ENCODE data around the gene TTLL11.
"Not testable (repeated sequence)": the region's sequence is repeated elsewhere in the genome, so short reads cannot be mapped to it uniquely, and the experiment has no call there.

TTLL11 gene

DNA sequence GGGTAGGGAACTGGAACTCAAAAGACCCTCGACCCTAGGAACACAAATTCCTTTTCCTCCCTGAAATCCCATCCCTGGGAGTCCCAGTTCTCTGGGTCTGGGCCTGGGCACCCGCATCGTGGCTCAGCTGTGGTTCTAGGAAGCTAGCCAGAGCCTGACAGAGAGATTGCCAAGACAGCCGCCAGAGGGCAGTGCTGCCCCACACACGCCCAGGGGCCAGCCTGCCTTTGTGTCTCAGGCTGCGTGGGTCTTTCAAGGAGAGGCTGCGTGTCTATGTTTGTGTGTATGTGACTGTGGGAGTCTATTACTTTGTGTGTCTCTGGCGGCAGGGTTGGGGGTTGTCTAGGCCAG is 32.0 kb upstream of the TTLL11 start:
- peak; percentile 62 for DNase-seq (ENCODE audit: low read depth)

DNA sequence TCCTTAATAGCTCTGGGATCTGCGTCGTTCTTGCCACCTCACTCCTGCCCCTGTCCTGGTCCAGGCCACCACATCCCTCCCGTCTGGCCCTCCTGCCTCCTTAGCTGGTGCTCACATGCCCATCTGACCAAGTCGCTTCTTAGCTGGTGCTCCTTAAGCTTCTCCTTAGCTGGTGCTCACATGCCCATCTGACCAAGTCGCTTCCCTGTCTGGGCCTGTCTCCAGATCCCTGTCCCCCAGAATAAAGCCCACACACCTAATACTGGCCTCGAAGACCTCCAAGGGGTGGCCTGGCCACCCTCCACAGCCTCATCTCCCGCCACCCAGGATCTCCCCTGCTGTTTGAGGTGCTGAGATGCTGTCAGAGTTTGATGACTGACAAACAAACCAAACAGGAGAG is 31.4 kb upstream of the TTLL11 start:
- no peak for DNase-seq (ENCODE audit: low read depth)

DNA sequence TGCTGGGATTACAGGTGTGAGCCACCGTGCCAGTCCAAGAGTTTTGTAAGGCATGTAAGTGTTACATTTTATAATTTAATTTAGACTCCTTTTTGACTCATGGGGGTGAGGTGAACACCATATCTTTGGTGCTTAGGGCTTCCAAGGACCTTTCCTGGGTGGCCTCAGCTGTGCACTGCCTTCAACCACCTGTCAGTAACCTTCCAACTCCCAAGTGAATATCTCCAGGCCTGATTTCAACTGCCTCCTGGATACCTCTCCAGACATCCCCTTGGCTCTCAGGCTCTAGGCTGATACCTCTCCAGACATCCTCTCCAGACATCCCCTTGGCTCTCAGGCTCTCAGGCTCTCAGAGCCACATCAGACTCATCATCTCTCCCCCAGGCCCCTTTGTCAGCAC is 30.9 kb upstream of the TTLL11 start:
- DNase-seq (ENCODE audit: low read depth) = no peak

- peak; percentile 55 for DNase-seq (ENCODE audit: low read depth)
These were observed 30.0 kb upstream of the TTLL11 start for GRCh38 chr9:122122903-122123632.

- no peak for DNase-seq (ENCODE audit: low read depth)
These were observed 29.4 kb upstream of the TTLL11 start for GRCh38 chr9:122122468-122122867.

- no peak for DNase-seq (ENCODE audit: low read depth)
These were observed 28.8 kb upstream of the TTLL11 start for GRCh38 chr9:122121931-122122330.

DNA sequence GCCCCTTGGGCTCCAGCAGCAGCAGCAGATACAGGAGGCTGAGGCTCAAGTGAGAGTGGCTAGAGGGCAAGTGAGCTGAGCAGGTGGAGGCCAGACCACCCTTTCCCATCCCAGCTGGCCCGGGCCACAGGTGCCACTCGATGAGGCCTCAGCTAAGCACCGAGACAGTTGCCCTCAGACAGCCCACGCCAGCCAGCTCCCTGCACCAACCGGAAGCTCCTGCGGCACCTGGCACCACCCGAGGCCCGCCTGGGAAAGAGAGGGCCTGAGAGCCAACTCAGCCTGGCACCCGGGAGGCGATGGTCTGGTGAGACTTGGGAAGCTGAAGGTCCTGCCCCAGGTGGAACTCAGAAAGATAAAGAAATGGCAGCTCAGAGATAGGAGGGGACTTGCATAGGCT is 28.3 kb upstream of the TTLL11 start:
- DNase-seq (ENCODE audit: low read depth) = no peak

DNA sequence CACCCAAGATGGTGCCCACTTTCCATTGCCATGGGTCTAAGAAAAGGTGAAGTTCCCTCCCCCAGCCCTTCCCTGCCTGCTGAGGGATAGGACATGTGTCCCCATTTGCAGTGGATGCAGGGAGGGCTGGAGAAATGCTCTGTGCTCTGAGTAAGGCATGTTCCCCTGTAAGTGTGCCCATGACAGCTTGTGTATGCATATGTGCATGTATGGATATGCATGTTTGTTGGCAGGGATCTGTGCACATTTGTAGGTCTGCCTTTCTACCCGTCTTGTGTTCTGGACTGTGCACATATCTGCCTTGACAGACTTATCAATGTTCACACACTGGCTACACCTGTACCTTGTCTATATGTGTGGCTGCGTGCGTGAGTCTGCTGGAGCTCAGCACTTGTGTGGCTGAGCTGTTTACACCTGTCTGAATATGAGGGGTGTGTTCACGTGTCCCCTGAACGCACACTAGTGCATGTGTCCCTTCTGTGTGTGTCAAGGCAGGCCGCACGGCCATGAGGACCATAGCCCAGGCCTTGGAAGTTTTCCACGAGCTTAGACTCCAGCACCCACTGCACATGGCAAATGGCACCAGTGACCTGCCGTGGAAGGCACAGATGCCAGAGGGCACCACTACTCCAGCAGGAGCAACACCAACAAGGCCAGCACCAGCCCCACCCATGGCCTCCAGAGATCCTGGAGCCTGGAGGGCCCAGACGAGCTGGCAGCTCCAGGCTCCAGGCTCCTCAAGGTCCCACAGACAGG is 27.4 kb upstream of the TTLL11 start:
- DNase-seq (ENCODE audit: low read depth) = no peak

DNA sequence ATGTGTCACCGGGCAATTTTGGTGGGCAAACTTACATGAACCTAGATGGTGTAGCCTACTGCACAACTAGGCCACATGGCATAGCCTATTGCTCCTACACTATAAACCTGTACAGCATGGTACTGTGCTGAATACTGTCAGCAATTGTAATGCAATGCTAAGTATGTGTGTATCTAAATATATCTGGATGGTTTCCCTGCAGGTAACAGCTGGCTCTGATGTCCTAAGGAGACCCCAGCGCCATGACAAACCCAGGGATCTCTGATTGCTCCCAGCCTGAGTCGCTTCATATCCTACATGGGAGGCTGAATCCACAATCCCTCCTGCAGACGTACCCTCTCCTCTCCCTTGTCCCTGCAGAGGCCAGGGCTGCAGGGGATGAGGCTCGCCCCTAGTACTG is 26.6 kb upstream of the TTLL11 start:
- no peak for DNase-seq (ENCODE audit: low read depth)

DNA sequence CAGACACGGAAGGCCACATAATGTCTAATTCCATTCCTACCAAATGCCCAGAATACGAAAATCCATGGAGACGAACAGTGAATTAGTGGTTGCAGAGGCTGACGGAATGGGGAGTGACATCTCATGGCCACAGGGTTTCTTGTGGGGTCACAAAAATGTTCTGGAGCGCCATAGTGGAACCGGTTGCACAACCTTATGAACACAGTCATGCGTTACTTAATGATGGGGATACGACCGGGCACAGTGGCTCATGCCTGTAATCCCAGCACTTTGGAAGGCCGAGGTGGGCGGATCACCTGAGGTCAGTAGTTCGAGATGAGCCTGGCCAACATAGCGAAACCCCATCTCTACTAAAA is 26.0 kb upstream of the TTLL11 start:
- no peak for DNase-seq (ENCODE audit: low read depth)

- DNase-seq (ENCODE audit: low read depth) = no peak
These were observed 25.4 kb upstream of the TTLL11 start for GRCh38 chr9:122118343-122119165.

DNA sequence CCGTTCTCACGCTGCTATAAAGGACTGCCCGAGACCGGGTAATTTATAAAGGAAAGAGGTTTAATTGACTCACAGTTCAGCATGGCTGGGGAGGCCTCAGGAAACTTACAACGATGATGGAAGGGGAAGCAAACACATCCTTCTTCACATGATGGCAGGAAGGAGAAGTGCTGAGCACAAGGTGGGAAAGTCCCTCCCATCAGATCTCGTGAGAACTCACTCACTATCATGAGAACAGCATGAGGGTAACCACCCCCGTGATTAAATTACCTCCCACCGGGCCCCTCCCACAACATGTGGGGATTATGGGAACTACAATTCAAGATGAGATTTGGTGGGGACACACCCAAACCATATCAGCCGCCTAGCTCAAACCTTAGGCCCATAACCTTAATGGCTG is 24.1 kb upstream of the TTLL11 start:
- DNase-seq (ENCODE audit: low read depth) = not testable (repeated sequence)

- DNase-seq (ENCODE audit: low read depth) = no peak
These were observed 23.5 kb upstream of the TTLL11 start for GRCh38 chr9:122116448-122117173.

- DNase-seq (ENCODE audit: low read depth) = no peak
These were observed 22.9 kb upstream of the TTLL11 start for GRCh38 chr9:122116040-122116439.

GRCh38 chr9:122115176-122116035 is 22.3 kb upstream of the TTLL11 start:
- no peak for DNase-seq (ENCODE audit: low read depth)

DNA sequence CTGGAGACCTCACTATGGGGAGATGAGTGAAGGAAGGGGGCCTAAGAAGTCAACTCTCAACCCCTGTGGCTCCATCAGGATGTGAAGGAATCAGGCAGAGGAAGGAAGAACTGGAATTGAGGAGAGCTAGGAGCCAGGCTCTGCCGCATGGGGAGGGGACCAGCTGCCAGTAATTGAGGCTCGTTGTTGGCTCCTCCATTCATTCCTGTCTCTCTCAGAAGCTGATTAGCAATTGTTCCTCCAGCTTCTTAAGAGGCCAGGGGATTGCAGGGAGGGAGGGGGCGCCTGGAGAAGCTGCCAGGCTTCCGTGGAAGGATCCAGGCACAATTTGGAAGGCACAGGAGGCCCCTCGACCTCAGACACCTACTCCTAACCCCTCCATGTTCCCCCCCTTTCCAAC is 20.5 kb upstream of the TTLL11 start:
- no peak for DNase-seq (ENCODE audit: low read depth)

DNA sequence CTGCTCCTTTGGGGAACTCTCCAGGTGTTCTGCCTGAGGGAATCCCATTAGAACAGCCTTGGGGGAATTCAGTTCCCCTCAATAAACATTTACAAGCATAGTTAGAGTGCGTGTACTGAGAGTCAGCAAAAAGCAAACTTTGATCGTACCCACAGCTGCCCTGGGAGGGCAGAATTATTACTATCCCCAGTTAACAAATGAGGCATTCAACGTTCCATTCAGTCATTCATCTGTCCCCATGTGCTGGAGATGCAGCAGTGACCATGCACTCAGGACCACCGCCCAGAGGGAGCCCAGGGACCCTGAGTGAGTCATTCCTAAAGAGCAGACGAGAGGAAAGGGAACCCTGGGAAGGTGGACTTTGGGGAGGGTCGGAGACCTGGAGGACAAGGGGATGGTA is 19.1 kb upstream of the TTLL11 start:
- no peak for DNase-seq (ENCODE audit: low read depth)

GRCh38 chr9:122111413-122112085 is 18.4 kb upstream of the TTLL11 start:
- no peak for DNase-seq (ENCODE audit: low read depth)

- no peak for DNase-seq (ENCODE audit: low read depth)
These were observed 17.2 kb upstream of the TTLL11 start for GRCh38 chr9:122110100-122110833.
